Measurements from ENCODE around the gene SPTLC2.
"Not testable (repeated sequence)": the region's sequence is repeated elsewhere in the genome, so short reads cannot be mapped to it uniquely, and the experiment has no call there.

Gene SPTLC2

GRCh38 chr14:77641534-77642341 lies 25.3 kb upstream of the SPTLC2 start (continued):
- TF ChIP-seq CREB5 (CRISPR knock-in tag; IDR thresholded peaks at IDR 0.05; ENCODE audit: low read depth) (no peak), ARNTL (CRISPR knock-in tag; IDR thresholded peaks at IDR 0.05; ENCODE audit: borderline replicate concordance, low read depth) (no peak), TSHZ2 (CRISPR knock-in tag; IDR thresholded peaks at IDR 0.05) (no peak)

DNA sequence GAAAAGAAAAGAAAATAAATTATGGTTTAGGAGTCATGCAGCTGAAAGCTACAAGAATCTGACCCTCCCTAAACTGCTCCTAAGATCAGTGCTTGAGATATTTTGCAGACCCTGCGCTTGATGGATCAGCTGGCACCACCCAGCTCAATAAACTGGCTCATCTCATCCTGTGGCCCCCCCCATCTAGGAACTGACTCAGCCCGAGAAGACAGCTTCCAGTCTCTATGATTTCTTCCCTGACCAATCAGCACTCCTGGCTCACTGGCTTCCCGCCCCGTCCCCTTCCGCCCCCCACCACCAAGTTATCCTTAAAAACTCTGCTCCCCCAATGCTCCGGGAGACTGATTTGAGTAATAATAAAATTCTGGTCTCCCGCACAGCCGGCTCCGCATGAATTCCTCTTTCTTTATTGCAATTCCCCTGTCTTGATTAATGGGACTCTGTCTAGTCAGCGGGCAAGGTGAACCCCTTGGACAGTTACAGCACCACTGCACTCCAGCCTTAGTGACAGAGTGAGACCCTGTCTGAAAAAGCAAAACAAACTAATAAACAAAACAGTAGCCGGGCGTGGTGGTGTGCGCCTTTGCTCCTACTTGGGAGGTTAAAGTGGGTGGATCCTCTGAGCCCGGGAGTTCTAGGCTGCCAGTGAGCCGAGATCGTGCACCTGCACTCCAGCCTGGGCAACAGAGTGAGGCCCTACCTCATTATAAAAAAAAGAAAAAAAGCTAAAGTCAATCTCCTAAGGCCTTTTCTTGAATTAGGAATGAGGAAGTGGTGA lies 24.5 kb upstream of the SPTLC2 start:
- peak; percentile 68 for ATAC-seq
- no peak for TF ChIP-seq CREB5 (CRISPR knock-in tag; IDR thresholded peaks at IDR 0.05; ENCODE audit: low read depth)
- TF ChIP-seq, protein P1, sequence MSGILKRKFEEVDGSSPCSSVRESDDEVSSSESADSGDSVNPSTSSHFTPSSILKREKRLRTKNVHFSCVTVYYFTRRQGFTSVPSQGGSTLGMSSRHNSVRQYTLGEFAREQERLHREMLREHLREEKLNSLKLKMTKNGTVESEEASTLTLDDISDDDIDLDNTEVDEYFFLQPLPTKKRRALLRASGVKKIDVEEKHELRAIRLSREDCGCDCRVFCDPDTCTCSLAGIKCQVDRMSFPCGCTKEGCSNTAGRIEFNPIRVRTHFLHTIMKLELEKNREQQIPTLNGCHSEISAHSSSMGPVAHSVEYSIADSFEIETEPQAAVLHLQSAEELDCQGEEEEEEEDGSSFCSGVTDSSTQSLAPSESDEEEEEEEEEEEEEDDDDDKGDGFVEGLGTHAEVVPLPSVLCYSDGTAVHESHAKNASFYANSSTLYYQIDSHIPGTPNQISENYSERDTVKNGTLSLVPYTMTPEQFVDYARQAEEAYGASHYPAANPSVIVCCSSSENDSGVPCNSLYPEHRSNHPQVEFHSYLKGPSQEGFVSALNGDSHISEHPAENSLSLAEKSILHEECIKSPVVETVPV (CRISPR knock-in tag; IDR thresholded peaks at IDR 0.05) = no peak

- TF ChIP-seq ZFP30 (CRISPR knock-in tag; IDR thresholded peaks at IDR 0.05) (no peak), TOX (CRISPR knock-in tag; IDR thresholded peaks at IDR 0.05; ENCODE audit: borderline replicate concordance) (no peak), ARNTL (CRISPR knock-in tag; IDR thresholded peaks at IDR 0.05; ENCODE audit: borderline replicate concordance, low read depth) (no peak), CREB5 (CRISPR knock-in tag; IDR thresholded peaks at IDR 0.05; ENCODE audit: low read depth) (no peak), ZNF565 (CRISPR knock-in tag; conservative IDR thresholded peaks at IDR 0.05; ENCODE audit: low read depth) (no peak), CSDC2 (CRISPR knock-in tag; IDR thresholded peaks at IDR 0.05) (no peak), PPARA (CRISPR knock-in tag; IDR thresholded peaks at IDR 0.05; ENCODE audit: borderline replicate concordance) (no peak), ESRRG (CRISPR knock-in tag; IDR thresholded peaks at IDR 0.05) (no peak), TCF4 (CRISPR knock-in tag; IDR thresholded peaks at IDR 0.05; ENCODE audit: borderline replicate concordance) (no peak)
- TF ChIP-seq, protein P2, sequence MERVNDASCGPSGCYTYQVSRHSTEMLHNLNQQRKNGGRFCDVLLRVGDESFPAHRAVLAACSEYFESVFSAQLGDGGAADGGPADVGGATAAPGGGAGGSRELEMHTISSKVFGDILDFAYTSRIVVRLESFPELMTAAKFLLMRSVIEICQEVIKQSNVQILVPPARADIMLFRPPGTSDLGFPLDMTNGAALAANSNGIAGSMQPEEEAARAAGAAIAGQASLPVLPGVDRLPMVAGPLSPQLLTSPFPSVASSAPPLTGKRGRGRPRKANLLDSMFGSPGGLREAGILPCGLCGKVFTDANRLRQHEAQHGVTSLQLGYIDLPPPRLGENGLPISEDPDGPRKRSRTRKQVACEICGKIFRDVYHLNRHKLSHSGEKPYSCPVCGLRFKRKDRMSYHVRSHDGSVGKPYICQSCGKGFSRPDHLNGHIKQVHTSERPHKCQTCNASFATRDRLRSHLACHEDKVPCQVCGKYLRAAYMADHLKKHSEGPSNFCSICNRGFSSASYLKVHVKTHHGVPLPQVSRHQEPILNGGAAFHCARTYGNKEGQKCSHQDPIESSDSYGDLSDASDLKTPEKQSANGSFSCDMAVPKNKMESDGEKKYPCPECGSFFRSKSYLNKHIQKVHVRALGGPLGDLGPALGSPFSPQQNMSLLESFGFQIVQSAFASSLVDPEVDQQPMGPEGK (CRISPR knock-in tag; IDR thresholded peaks at IDR 0.05; ENCODE audit: borderline replicate concordance) = no peak
- peak; percentile 88 for ATAC-seq
Observed at GRCh38 chr14:77638771-77639171, 22.3 kb upstream of the SPTLC2 start.

- not testable (repeated sequence) for ATAC-seq
Observed at GRCh38 chr14:77635869-77636268, 19.4 kb upstream of the SPTLC2 start.

- not testable (repeated sequence) for ATAC-seq
Observed at GRCh38 chr14:77635466-77635865, 19.0 kb upstream of the SPTLC2 start.
